Tibial nerve (tissue), 4 donors: ENCODE data around the gene VWA8.

Experiments
- CTCF ChIP-seq, 5 experiments: fragments of 200-600 bp in 3 of 5; fragments of 450-650 bp in 2 of 5; sonication (generic) in 3 of 5; IDR thresholded peaks; one replicate each; pipeline ENCODE4 v1.5.1; 2016 to 2019; ENCODE audit warnings: antibody characterized with exemption in 5 of 5, mild to moderate bottlenecking in 3 of 5, moderate library complexity in 2 of 5
- EP300 ChIP-seq, 2 donors: sonication (generic); formaldehyde crosslinking; IDR thresholded peaks; one replicate each; pipeline ENCODE4 v1.6.1; 2017; ENCODE audit warnings: antibody characterized with exemption in 2 of 2, mild to moderate bottlenecking in 1 of 2
- POLR2A ChIP-seq, 2 donors: fragments of 450-650 bp; IDR thresholded peaks; one replicate each; pipeline ENCODE4 v1.6.1; 2017; ENCODE audit warnings: antibody characterized with exemption in 2 of 2, mild to moderate bottlenecking in 2 of 2, moderate library complexity in 2 of 2

GRCh38 chr13:41587490-41587889 lies 373.4 kb downstream of the VWA8 start:
- TF ChIP-seq CTCF (IDR thresholded peaks at IDR 0.05) (no peak), POLR2A (IDR thresholded peaks at IDR 0.05) (no peak), EP300 (IDR thresholded peaks at IDR 0.05) (no peak)
